HepG2 (cell line): ENCODE data around the gene MED22. TPM values are rescaled to one million over a fixed set of nuclear protein-coding genes. Genes with fewer than 3 reads are reported as not detected.

Experiments
- ASH2L ChIP-seq: fragments of 300-600, 200-600 bp; sonication (generic); IDR thresholded peaks from 2 replicates; pipeline ENCODE4 v1.7.0; 2017; ENCODE audit warnings: low read depth, mild to moderate bottlenecking, moderate library complexity, mixed read lengths, low read length; ENCODE audit not compliant: insufficient read length
- FOXK1 ChIP-seq: sonication (generic); formaldehyde crosslinking; IDR thresholded peaks from 2 replicates; pipeline ENCODE4 v1.4.0; 2020; ENCODE audit warnings: low read depth, missing genetic modification reagents, borderline replicate concordance
- HMG20A ChIP-seq: IDR thresholded peaks from 2 replicates; pipeline ENCODE4 v1.6.1; 2016; ENCODE audit warnings: borderline replicate concordance
- IRF9 ChIP-seq: sonication (generic); formaldehyde crosslinking; IDR thresholded peaks from 2 replicates; pipeline ENCODE4 v1.8.0; 2022; ENCODE audit warnings: missing genetic modification reagents, mild to moderate bottlenecking, borderline replicate concordance
- JUND ChIP-seq: sonication (generic); formaldehyde crosslinking; IDR thresholded peaks from 2 replicates; pipeline ENCODE4 v1.8.0; 2022; ENCODE audit warnings: mild to moderate bottlenecking, missing genetic modification reagents
- KDM3A ChIP-seq: IDR thresholded peaks from 2 replicates; pipeline ENCODE4 v1.6.1; 2018; ENCODE audit warnings: low read depth, missing compliant biosample characterization
- MXI1 ChIP-seq: IDR thresholded peaks from 3 replicates; pipeline ENCODE4 v1.6.1; 2012; ENCODE audit warnings: low read depth, low read length, inconsistent platforms, borderline replicate concordance
- NKX3-1 ChIP-seq: sonication (generic); formaldehyde crosslinking; IDR thresholded peaks from 2 replicates; pipeline ENCODE4 v1.5.0; 2020; ENCODE audit warnings: missing genetic modification reagents
- PATZ1 ChIP-seq: sonication (generic); formaldehyde crosslinking; IDR thresholded peaks from 2 replicates; pipeline ENCODE4 v1.4.0; 2020; ENCODE audit warnings: missing genetic modification reagents
- PLRG1 ChIP-seq: fragments of 450-650 bp; conservative IDR thresholded peaks from 2 replicates; pipeline ENCODE4 v1.6.1; 2016
- SAP130 ChIP-seq: IDR thresholded peaks from 2 replicates; pipeline ENCODE4 v1.6.1; 2016; ENCODE audit warnings: low read depth
- SMARCE1 ChIP-seq: fragments of 450-650 bp; IDR thresholded peaks from 2 replicates; pipeline ENCODE4 v1.6.1; 2017; ENCODE audit warnings: borderline replicate concordance
- SRSF1 ChIP-seq: fragments of 200-400 bp; formaldehyde crosslinking; optimal IDR thresholded peaks from 2 replicates; pipeline ENCODE3; 2017; ENCODE audit warnings: mild to moderate bottlenecking, low read depth, low read length, moderate library complexity
- STAT5B ChIP-seq: sonication (generic); formaldehyde crosslinking; IDR thresholded peaks from 2 replicates; pipeline ENCODE4 v1.4.0; 2020; ENCODE audit warnings: missing genetic modification reagents
- TBX2 ChIP-seq: sonication (generic); formaldehyde crosslinking; IDR thresholded peaks from 2 replicates; pipeline ENCODE4 v1.5.0; 2020; ENCODE audit warnings: missing genetic modification reagents, mild to moderate bottlenecking, borderline replicate concordance
- THAP9 ChIP-seq: sonication (generic); formaldehyde crosslinking; IDR thresholded peaks from 2 replicates; pipeline ENCODE4; 2020; ENCODE audit warnings: missing genetic modification reagents, mild to moderate bottlenecking, borderline replicate concordance
- ZFX ChIP-seq: sonication (generic); formaldehyde crosslinking; IDR thresholded peaks from 2 replicates; pipeline ENCODE4 v1.4.0; 2020; ENCODE audit warnings: mild to moderate bottlenecking, low read depth, missing genetic modification reagents, moderate library complexity
- ZKSCAN8 ChIP-seq: IDR thresholded peaks from 2 replicates; pipeline ENCODE4 v1.6.1; 2016; ENCODE audit warnings: borderline replicate concordance, missing genetic modification reagents, missing compliant biosample characterization
- ZMYM3 ChIP-seq: sonication (generic); formaldehyde crosslinking; IDR thresholded peaks from 2 replicates; pipeline ENCODE4 v1.5.1; 2020; ENCODE audit warnings: mild to moderate bottlenecking, missing genetic modification reagents
- ZNF121 ChIP-seq: sonication (generic); formaldehyde crosslinking; IDR thresholded peaks from 2 replicates; pipeline ENCODE4 v1.5.0; 2020; ENCODE audit warnings: mild to moderate bottlenecking, missing genetic modification reagents
- ZNF143 ChIP-seq: sonication (generic); formaldehyde crosslinking; IDR thresholded peaks from 2 replicates; pipeline ENCODE4 v1.4.0; 2020; ENCODE audit warnings: missing genetic modification reagents
- ZNF350 ChIP-seq: sonication (generic); formaldehyde crosslinking; IDR thresholded peaks from 2 replicates; pipeline ENCODE4 v1.4.0; 2020; ENCODE audit warnings: mild to moderate bottlenecking, low read depth, missing genetic modification reagents, borderline replicate concordance
- ZSCAN21 ChIP-seq: sonication (generic); formaldehyde crosslinking; IDR thresholded peaks from 2 replicates; pipeline ENCODE4 v1.8.0; 2022; ENCODE audit warnings: mild to moderate bottlenecking, missing genetic modification reagents, moderate library complexity, borderline replicate concordance
- polyA plus RNA-seq, 8 experiments: library from polyadenylated mRNA; depleted of rRNA in 3 of 8; stranded (reverse) in 7 of 8; unstranded in 1 of 8; fragments of >200 nt; fragmentation: Illumina TruSeq in 4 of 8; extraction: Trizol in 4 of 8; gene quantifications; 2 replicates each; pipeline versions ENCODE4 v1.2.1 to v1.2.3, GENCODE V29; 2011 to 2016; ENCODE audit warnings: low read depth in 4 of 8, missing spikeins in 1 of 8, mixed read lengths in 1 of 8; ENCODE audit not compliant: insufficient read depth in 1 of 8
- total RNA-seq, 5 experiments: library from RNA; depleted of rRNA; stranded (reverse); fragments of >200 nt; fragmentation: Illumina TruSeq; extraction: Trizol; gene quantifications; 2 replicates each; pipeline ENCODE4 v1.2.3, GENCODE V29; 2016; ENCODE audit warnings: low read depth in 1 of 5

MED22 gene
- total and polyA plus RNA-seq, 2 of the 13 experiments (the other 11 are each of a cell fraction or from before 2014, with no cell fraction given), result 15.8 to 22.1 TPM

GRCh38 chr9:133335924-133336811, 11.8 kb downstream of the MED22 start, which contains the start of gene SURF6 (continued):
- TF ChIP-seq PATZ1 (CRISPR knock-in tag), result peak; percentile 89
- TF ChIP-seq ZSCAN21 (CRISPR knock-in tag), result no peak; the same call in none of the 2 replicates
- no peak for TF ChIP-seq STAT5B (CRISPR knock-in tag)
- TF ChIP-seq ZNF143 (CRISPR knock-in tag), result peak; percentile 79
- TF ChIP-seq SMARCE1, result no peak
- no peak for TF ChIP-seq JUND (CRISPR knock-in tag)
- TF ChIP-seq NKX3-1 (CRISPR knock-in tag), result 0 out of 2 replicates have a peak, but pooled peaks have one; percentile 63
- peak; percentile 89 for TF ChIP-seq KDM3A (CRISPR knock-in tag)
- peak; percentile 92 for TF ChIP-seq THAP9
- peak; percentile 46; the same call in 1 of the 2 replicates for TF ChIP-seq ZKSCAN8
- TF ChIP-seq IRF9, result peak; percentile 96
- no peak for TF ChIP-seq SRSF1
- no peak for TF ChIP-seq ZNF121
- TF ChIP-seq ZMYM3, result no peak; the same call in 1 of the 2 replicates
- peak; percentile 94 for TF ChIP-seq FOXK1 (CRISPR knock-in tag)
- no peak for TF ChIP-seq PLRG1
- TF ChIP-seq ASH2L, result peak; percentile 92
- TF ChIP-seq ZFX (CRISPR knock-in tag), result peak; percentile 95
- TF ChIP-seq TBX2, result peak; percentile 99
- peak; percentile 99 for TF ChIP-seq SAP130 (CRISPR knock-in tag)
- 0 out of 2 replicates have a peak, but pooled peaks have one; percentile 47 for TF ChIP-seq HMG20A (CRISPR knock-in tag)
- TF ChIP-seq MXI1, result peak; percentile 97
- peak; percentile 80 for TF ChIP-seq ZNF350 (CRISPR knock-in tag)
